K562 (cell line): ENCODE data around the gene ZNF500. TPM values are rescaled to one million over a fixed set of nuclear protein-coding genes. Genes with fewer than 3 reads are reported as not detected.

Source experiments
- ATF1 ChIP-seq, 2 experiments: fragments of 450-650 bp in 1 of 2; IDR thresholded peaks; 2 replicates each; pipeline ENCODE4 v1.6.1; 2016; ENCODE audit warnings: missing compliant biosample characterization in 1 of 2, missing genetic modification characterization in 1 of 2
- BCOR ChIP-seq: fragments of 450-650 bp; IDR thresholded peaks from 2 replicates; pipeline ENCODE4 v1.6.1; 2016
- BRD4 ChIP-seq: fragments of 200-600 bp; sonication (generic); IDR thresholded peaks from 2 replicates; pipeline ENCODE4 v1.6.1; 2017; ENCODE audit warnings: inconsistent platforms
- CBX3 ChIP-seq, 2 experiments: IDR thresholded peaks; 1 replicate in 1 of 2; 2 replicates in 1 of 2; pipeline ENCODE4 v1.6.1; 2012; ENCODE audit warnings: inconsistent platforms in 2 of 2, low read length in 2 of 2, borderline replicate concordance in 1 of 2, control low read depth in 1 of 2
- CHD1 ChIP-seq: fragments of 200-600 bp; sonication (generic); IDR thresholded peaks from one replicate; pipeline ENCODE4 v1.6.1; 2012; ENCODE audit warnings: mild to moderate bottlenecking, moderate library complexity, low read length, inconsistent platforms
- EP400 ChIP-seq: fragments of 450-650 bp; IDR thresholded peaks from 2 replicates; pipeline ENCODE4 v1.6.1; 2017; ENCODE audit warnings: antibody characterized with exemption, mild to moderate bottlenecking, moderate library complexity
- ETS2 ChIP-seq: IDR thresholded peaks from 2 replicates; pipeline ENCODE4 v1.6.1; 2016; ENCODE audit warnings: borderline replicate concordance, missing genetic modification characterization, mild to moderate bottlenecking, moderate library complexity, missing compliant biosample characterization; ENCODE audit not compliant: poor library complexity, severe bottlenecking
- ETV5 ChIP-seq: sonication (generic); formaldehyde crosslinking; IDR thresholded peaks from 2 replicates; pipeline ENCODE4 v1.4.0; 2020; ENCODE audit warnings: low read depth, mild to moderate bottlenecking, missing genetic modification reagents
- HMG20B ChIP-seq: fragments of 250-450 bp; sonication (Bioruptor Pico); IDR thresholded peaks from 2 replicates; pipeline ENCODE4 v1.5.0; 2021; ENCODE audit warnings: mild to moderate bottlenecking
- MCM5 ChIP-seq: fragments of 450-650 bp; IDR thresholded peaks from 2 replicates; pipeline ENCODE4 v1.6.1; 2016; ENCODE audit warnings: low read depth
- MED1 ChIP-seq: sonication (generic); formaldehyde crosslinking; IDR thresholded peaks from 2 replicates; pipeline ENCODE4 v1.8.1; 2023; ENCODE audit warnings: missing genetic modification reagents, borderline replicate concordance
- NCOA2 ChIP-seq, 2 experiments: fragments of 450-650 bp; IDR thresholded peaks; 2 replicates each; pipeline ENCODE4 v1.6.1; 2018; ENCODE audit warnings: mild to moderate bottlenecking in 2 of 2, moderate library complexity in 1 of 2; ENCODE audit not compliant: partially characterized antibody in 2 of 2
- NFE2 ChIP-seq: IDR thresholded peaks from 2 replicates; pipeline ENCODE4 v1.6.1; 2014; ENCODE audit warnings: antibody characterized with exemption, low read depth
- NR1H2 ChIP-seq: sonication (generic); formaldehyde crosslinking; IDR thresholded peaks from 2 replicates; pipeline ENCODE4 v1.4.0; 2020; ENCODE audit warnings: mild to moderate bottlenecking, missing genetic modification reagents
- NR2C2 ChIP-seq, 2 experiments: fragments of 200-800 bp in 1 of 2; sonication (Bioruptor generic) in 1 of 2; sonication (generic) in 1 of 2; formaldehyde crosslinking in 1 of 2; IDR thresholded peaks; 2 replicates each; pipeline versions ENCODE4 v1.6.1 to v1.8.0; 2016 to 2022; ENCODE audit warnings: mild to moderate bottlenecking in 1 of 2, missing compliant biosample characterization in 1 of 2, missing genetic modification characterization in 1 of 2, missing genetic modification reagents in 1 of 2
- NUFIP1 ChIP-seq: fragments of 450-650 bp; IDR thresholded peaks from 2 replicates; pipeline ENCODE4 v1.6.1; 2018; ENCODE audit not compliant: partially characterized antibody
- RBFOX2 ChIP-seq: fragments of 200-400 bp; formaldehyde crosslinking; IDR thresholded peaks from 2 replicates; pipeline ENCODE4 v1.6.1; 2017; ENCODE audit warnings: low read depth, mild to moderate bottlenecking, low read length, moderate library complexity
- SIX5 ChIP-seq, 2 experiments: IDR thresholded peaks; 2 replicates each; pipeline ENCODE4 v1.6.1; 2011; ENCODE audit warnings: low read length in 2 of 2, borderline replicate concordance in 1 of 2, low read depth in 1 of 2, mild to moderate bottlenecking in 1 of 2, moderate library complexity in 1 of 2; ENCODE audit not compliant: insufficient read depth in 1 of 2
- SLC30A9 ChIP-seq: fragments of 250-450 bp; sonication (Bioruptor Pico); IDR thresholded peaks from 2 replicates; pipeline ENCODE4 v1.8.0; 2022; ENCODE audit warnings: mild to moderate bottlenecking, moderate library complexity
- SMARCA5 ChIP-seq: fragments of 450-650 bp; IDR thresholded peaks from 2 replicates; pipeline ENCODE4 v1.6.1; 2016
- SMARCC2 ChIP-seq: fragments of 450-650 bp; IDR thresholded peaks from 2 replicates; pipeline ENCODE4 v1.6.1; 2017; ENCODE audit warnings: antibody characterized with exemption, moderate library complexity, mild to moderate bottlenecking, low read depth
- SPI1 ChIP-seq: IDR thresholded peaks from 2 replicates; pipeline ENCODE4 v1.6.1; 2011; ENCODE audit warnings: low read depth, low read length, control low read depth, borderline replicate concordance
- TCF7 ChIP-seq: sonication (generic); IDR thresholded peaks from 2 replicates; pipeline ENCODE4 v1.6.1; 2016; ENCODE audit warnings: antibody characterized with exemption, borderline replicate concordance
- TFAM ChIP-seq: fragments of 250-450 bp; sonication (Bioruptor Pico); conservative IDR thresholded peaks from 2 replicates; pipeline ENCODE4 v1.5.0; 2021; ENCODE audit warnings: mild to moderate bottlenecking, moderate library complexity
- YBX1 ChIP-seq: fragments of 450-650 bp; IDR thresholded peaks from 2 replicates; pipeline ENCODE4 v1.7.1; 2016; ENCODE audit warnings: mild to moderate bottlenecking
- ZKSCAN1 ChIP-seq: fragments of 150-350 bp; IDR thresholded peaks from 2 replicates; pipeline ENCODE4 v1.6.1; 2016; ENCODE audit warnings: low read depth, low read length
- ZNF146 ChIP-seq: IDR thresholded peaks from one replicate; pipeline ENCODE4 v1.6.1; 2018; ENCODE audit warnings: missing compliant biosample characterization; ENCODE audit not compliant: unreplicated experiment
- ZNF217 ChIP-seq: sonication (generic); formaldehyde crosslinking; IDR thresholded peaks from 2 replicates; pipeline ENCODE4 v1.8.0; 2022; ENCODE audit warnings: mild to moderate bottlenecking, missing genetic modification reagents
- ZNF347 ChIP-seq: fragments of 450-650 bp; formaldehyde crosslinking; IDR thresholded peaks from 2 replicates; pipeline ENCODE4 v1.4.0; 2020; ENCODE audit warnings: low read depth, mild to moderate bottlenecking, moderate library complexity
- ZNF384 ChIP-seq: IDR thresholded peaks from 2 replicates; pipeline ENCODE4 v1.6.1; 2012; ENCODE audit warnings: low read depth, low read length, improper control_type of control experiment
- ZNF57 ChIP-seq: fragments of 450-650 bp; formaldehyde crosslinking; IDR thresholded peaks from 2 replicates; pipeline ENCODE4 v1.4.0; 2020; ENCODE audit warnings: mild to moderate bottlenecking, moderate library complexity
- ZNF778 ChIP-seq: fragments of 450-650 bp; formaldehyde crosslinking; IDR thresholded peaks from 2 replicates; pipeline ENCODE4 v1.4.0; 2020; ENCODE audit warnings: mild to moderate bottlenecking, moderate library complexity
- polyA plus RNA-seq, 8 experiments: library from polyadenylated mRNA; depleted of rRNA in 4 of 8; stranded (reverse) in 5 of 8; unstranded in 3 of 8; fragments of >200 nt; fragmentation: Nextera tagmentation in 2 of 8; fragmentation: Illumina TruSeq in 1 of 8; extraction: Ambion mirVana in 2 of 8; extraction: Trizol in 1 of 8; gene quantifications; 2 replicates each; pipeline versions ENCODE4 v1.2.1 to v1.2.3, GENCODE V29; 2011 to 2014; ENCODE audit warnings: inconsistent platforms in 1 of 8, missing spikeins in 1 of 8
- total RNA-seq, 7 experiments: library from RNA; depleted of rRNA in 6 of 7; stranded (reverse); fragments of >200 nt in 6 of 7; fragmentation: Illumina TruSeq in 2 of 7; extraction: Trizol in 2 of 7; gene quantifications; 2 replicates each; pipeline versions ENCODE4 v1.2.1 to v1.2.3, GENCODE V29; 2011 to 2021; ENCODE audit warnings: low replicate concordance in 1 of 7

The ZNF500 gene
- total and polyA plus RNA-seq, 9 of the 15 experiments (the other 6 are each of a cell fraction or from before 2014, with no cell fraction given) = 0.80 to 20.8 (median 5.3) TPM

DNA sequence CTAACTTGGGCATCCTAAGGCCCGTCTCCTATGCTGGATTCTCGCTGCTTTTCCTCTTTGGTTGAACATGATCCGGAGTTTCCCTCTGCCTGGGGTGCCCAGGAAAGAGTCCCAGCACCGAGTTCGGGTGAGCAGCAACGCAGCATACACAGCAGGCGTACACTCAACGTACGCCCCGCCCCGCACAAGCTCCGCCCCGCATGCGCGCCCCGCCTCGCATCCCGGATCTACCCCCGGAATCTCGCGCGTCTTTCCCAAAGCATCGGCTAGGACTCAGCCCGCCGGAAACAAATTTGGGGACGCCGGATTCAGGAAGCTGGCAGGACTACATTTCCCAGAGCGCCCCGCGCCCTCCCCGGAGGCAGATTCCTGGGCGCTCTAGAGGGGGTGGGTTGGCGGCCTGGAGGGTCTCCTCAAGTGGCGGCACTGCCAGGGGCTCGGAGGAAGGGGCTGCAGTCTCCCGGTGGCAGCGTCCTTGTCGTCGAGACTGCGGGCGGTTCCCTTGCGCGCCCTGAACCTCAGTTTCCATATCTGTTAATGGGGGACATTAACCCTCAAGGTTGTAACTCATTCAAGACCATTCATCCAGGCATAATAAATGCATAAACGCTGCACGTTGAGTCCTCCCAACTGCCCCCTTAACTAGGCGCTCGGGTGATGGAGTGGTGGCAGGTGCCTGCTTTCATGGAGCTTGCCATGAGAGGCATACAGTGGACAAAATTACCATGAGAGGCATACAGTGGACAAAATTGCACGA is 1.8 kb upstream of the ZNF500 start (continued):
- TF ChIP-seq ETS2 (tag) = no peak
- TF ChIP-seq ETV5 (CRISPR knock-in tag) = peak; percentile 89
- no peak for TF ChIP-seq HMG20B (CRISPR knock-in tag)
- TF ChIP-seq RBFOX2 = peak; percentile 79
- TF ChIP-seq SLC30A9 (CRISPR knock-in tag) = no peak
- TF ChIP-seq NFE2 = no peak
- TF ChIP-seq BRD4 = no peak
- TF ChIP-seq MED1 = no peak
- no peak for TF ChIP-seq TFAM (CRISPR knock-in tag)
- no peak for TF ChIP-seq TCF7
- no peak for TF ChIP-seq ZNF778
- TF ChIP-seq SMARCA5 = peak; percentile 81; the same call in 1 of the 2 replicates
- TF ChIP-seq ZNF384 = no peak
- TF ChIP-seq ZNF146 (CRISPR knock-in tag) = no peak
- TF ChIP-seq NUFIP1 = no peak
- no peak for TF ChIP-seq ZNF217 (CRISPR knock-in tag)
- no peak for TF ChIP-seq NCOA2 (IDR thresholded peaks at IDR 0.05; ENCODE audit: partially characterized antibody in 2 of 2)
- no peak for TF ChIP-seq YBX1
- no peak for TF ChIP-seq ZNF57 (CRISPR knock-in tag)
- no peak; the same call in 1 of the 2 replicates for TF ChIP-seq ZKSCAN1
- no peak for TF ChIP-seq ATF1 (CRISPR knock-in tag; IDR thresholded peaks at IDR 0.05)
- peak; percentile 66 for TF ChIP-seq ATF1 (tag; IDR thresholded peaks at IDR 0.05)
- TF ChIP-seq CBX3 (IDR thresholded peaks at IDR 0.05; ENCODE audit: borderline replicate concordance in 1 of 2, low read length in 2 of 2) = no peak
- no peak for TF ChIP-seq CHD1
- peak; percentile 53; the same call in 1 of the 2 replicates for TF ChIP-seq EP400
- TF ChIP-seq SIX5 (IDR thresholded peaks at IDR 0.05; ENCODE audit: borderline replicate concordance in 1 of 2, insufficient read depth in 1 of 2, low read depth in 1 of 2, low read length in 2 of 2) = peak; percentile 63 to 69
- no peak for TF ChIP-seq NR2C2 (CRISPR knock-in tag; IDR thresholded peaks at IDR 0.05)
- peak; percentile 95 for TF ChIP-seq NR2C2 (tag; IDR thresholded peaks at IDR 0.05)
- peak; percentile 99 for TF ChIP-seq BCOR
- no peak for TF ChIP-seq MCM5
- 0 out of 2 replicates have a peak, but pooled peaks have one; percentile 35 for TF ChIP-seq NR1H2
- TF ChIP-seq SMARCC2 = no peak
- no peak for TF ChIP-seq SPI1
- no peak for TF ChIP-seq ZNF347 (CRISPR knock-in tag)
